Fibroblast of villous mesenchyme (primary cell): ENCODE data around the gene LHCGR. TPM values are rescaled to one million over a fixed set of nuclear protein-coding genes. Genes with fewer than 3 reads are reported as not detected.

Source experiments
- DNase-seq: peaks from one replicate; pipeline ENCODE4 v3.0.0-alpha.2; 2010; ENCODE audit warnings: low read depth
- H3K4me3 ChIP-seq: 2 replicates; pipeline ENCODE4 v1.5.1; 2011; ENCODE audit warnings: low read depth, mild to moderate bottlenecking, low read length
- CTCF ChIP-seq: IDR thresholded peaks from 2 replicates; pipeline ENCODE4 v1.5.1; 2012; ENCODE audit warnings: low read depth, mild to moderate bottlenecking, low read length; ENCODE audit not compliant: insufficient read depth
- total RNA-seq: library from RNA; depleted of rRNA; stranded (reverse); fragments of >200 nt; gene quantifications from 2 replicates; pipeline ENCODE4 v1.2.3, GENCODE V29; 2012

LHCGR gene
- total RNA-seq, 1 donor: not detected

DNA sequence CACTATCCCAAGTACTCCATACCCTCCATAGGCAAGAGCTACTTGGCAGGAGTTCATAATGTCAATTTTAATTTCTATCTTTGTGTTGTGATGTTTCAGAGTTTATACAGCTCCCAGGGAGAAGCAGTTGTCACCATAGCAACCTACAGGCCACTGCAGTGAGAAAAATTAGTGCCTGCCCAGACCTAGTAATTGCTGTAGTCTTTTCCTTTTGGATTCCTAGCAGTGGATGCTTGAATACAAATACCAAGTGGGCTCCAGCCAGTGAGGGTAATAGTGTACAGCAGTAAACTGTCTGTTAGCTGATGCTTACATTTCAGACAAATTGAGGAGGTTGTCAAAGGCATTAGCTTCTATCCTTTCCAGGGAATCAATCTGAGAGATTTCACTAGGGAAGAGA lies 26.7 kb downstream of the LHCGR start:
- DNase-seq: no peak
- TF ChIP-seq CTCF: no peak
- no peak overlapping the region for H3K4me3 ChIP-seq

GRCh38 chr2:48728295-48728694 lies 27.2 kb downstream of the LHCGR start:
- H3K4me3 ChIP-seq: no peak overlapping the region
- TF ChIP-seq CTCF: no peak
- DNase-seq: no peak

DNA sequence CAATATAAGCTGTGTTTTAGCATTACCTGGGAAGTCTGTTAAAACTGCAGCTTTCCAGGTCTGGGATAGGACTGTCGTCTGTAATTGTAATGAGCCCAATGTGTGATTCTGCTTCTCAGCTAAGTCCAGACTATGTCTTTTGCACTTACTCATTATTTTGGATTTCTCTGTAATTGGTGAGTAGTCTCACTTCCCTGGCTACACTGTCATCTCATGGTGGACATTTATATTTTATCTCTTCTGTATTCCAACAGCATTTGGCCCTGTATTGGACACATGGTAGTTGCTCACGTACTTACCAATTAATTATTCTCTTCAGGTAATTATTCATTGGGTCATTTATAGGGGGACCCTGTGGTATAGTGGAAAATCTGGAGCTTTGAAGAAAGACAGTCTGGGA lies 28.0 kb downstream of the LHCGR start:
- H3K4me3 ChIP-seq: no peak overlapping the region
- TF ChIP-seq CTCF: peak; percentile 35
- DNase-seq: peak; percentile 38

DNA sequence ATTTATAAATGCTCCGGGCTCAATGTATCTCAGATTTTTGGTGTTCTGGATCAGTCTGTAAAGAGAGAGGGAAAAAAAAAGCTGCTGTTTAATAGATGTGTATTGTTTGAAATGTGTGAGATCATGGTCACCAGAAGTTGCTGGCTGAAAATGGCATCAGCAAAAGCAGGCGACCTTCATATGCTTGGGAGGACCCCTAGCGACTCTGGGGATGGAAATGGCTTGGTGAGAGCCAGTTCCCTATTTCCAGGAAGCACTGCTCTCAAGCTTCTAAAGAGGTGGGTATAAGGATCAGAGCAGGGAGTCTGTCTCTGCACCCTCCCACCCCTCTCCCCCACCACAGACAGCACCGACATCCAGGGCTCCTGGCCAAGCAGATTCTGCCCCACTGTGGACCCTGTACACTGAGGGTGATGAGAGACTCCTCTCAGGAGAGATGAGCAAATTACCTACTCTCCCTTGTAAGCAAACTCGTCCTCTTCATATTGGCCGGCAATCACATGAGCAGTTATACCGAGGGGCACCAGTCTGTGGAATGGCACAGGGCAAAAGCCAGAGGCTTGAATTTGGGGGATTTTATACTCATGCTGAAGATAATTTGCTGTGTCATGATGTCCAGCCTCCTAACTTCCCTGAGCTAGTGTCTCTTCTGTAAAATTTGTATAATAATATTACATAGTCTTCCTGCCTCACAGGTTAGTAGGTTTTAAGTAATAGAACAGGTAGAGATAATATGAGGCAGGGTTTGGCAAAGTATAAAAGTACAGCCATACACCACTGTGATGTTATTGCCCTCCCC lies 29.6 kb downstream of the LHCGR start:
- no peak for TF ChIP-seq CTCF
- H3K4me3 ChIP-seq: no peak overlapping the region
- no peak for DNase-seq

GRCh38 chr2:48724278-48724677 lies 31.2 kb downstream of the LHCGR start:
- DNase-seq: no peak
- TF ChIP-seq CTCF: no peak
- H3K4me3 ChIP-seq: no peak overlapping the region

DNA sequence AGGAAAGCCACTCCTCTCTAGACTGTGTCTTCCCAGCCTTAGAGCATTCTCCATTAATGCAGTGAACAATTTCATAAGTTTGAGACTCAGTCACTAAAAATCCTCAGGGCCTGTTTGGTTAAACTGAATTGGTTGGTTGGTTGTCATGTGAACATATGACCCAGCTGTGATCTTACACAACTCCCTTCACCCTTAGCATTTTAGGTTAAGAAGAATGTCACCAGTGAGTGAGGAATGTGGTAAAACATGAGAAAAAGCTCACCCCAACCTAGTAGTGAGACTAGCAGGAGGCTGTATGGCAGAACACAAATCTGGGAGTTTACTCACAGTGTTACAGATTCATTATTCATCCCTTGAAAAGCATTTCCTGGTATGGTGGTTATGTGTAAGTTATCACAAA lies 32.4 kb downstream of the LHCGR start:
- peak; percentile 81 for DNase-seq
- no peak for TF ChIP-seq CTCF
- H3K4me3 ChIP-seq: no peak overlapping the region

DNA sequence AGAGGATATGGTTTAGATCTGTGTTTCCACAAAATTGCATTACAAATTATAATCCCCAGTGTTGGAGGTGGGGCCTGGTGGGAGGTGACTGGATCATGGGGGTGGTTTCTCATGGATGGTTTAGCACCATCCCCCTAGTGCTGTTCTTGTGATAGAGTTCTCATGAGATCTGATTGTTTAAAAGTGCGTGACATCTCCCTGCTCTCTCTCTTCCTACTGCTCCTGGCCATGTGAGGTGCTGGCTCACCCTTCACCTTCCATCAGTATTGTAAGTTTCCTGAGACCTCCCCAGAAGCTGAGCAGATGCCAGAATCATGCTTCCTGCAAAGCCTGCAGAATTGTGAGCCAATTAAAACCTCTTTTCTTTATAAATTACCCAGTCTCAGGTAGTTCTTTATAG lies 33.1 kb downstream of the LHCGR start:
- H3K4me3 ChIP-seq: no peak overlapping the region
- DNase-seq: no peak
- TF ChIP-seq CTCF: no peak
